ENCODE results near the gene CCDC9B. TPM values are rescaled to one million over a fixed set of nuclear protein-coding genes. Genes with fewer than 3 reads are reported as not detected.

CCDC9B gene
- total RNA-seq, 1 donor from 2014 or later, result 155 TPM

DNA sequence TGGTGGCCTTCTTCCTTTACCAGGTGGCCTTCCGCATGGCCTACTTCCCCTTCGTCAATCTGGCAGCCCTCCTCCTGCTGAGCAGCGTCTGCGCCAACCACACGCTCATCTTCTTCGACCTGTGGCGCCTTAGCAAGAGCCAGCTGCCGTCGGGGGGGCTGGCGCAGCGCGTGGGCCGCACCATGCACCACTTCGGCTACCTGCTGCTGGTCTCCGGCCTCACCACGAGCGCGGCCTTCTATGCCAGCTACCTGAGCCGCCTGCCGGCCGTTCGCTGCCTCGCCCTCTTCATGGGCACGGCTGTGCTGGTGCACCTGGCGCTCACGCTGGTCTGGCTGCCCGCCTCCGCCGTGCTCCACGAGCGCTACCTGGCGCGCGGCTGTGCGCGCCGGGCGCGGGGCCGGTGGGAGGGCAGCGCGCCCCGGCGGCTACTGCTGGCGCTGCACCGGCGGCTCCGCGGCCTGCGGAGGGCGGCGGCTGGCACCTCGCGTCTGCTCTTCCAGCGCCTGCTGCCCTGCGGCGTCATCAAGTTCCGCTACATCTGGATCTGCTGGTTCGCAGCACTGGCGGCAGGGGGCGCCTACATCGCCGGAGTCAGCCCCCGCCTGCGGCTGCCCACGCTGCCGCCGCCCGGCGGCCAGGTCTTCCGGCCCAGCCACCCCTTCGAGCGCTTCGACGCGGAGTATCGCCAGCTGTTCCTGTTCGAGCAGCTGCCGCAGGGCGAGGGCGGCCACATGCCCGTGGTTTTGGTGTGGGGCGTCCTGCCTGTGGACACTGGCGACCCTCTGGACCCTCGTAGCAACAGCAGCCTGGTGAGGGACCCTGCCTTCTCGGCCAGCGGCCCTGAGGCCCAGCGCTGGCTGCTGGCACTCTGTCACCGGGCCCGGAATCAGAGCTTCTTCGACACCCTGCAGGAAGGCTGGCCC is 27.2 kb upstream of the CCDC9B start:
- no peaks in the 10 kb centered on the region for H3K9me3 ChIP-seq (replicated peaks)
- peak overlapping the region; percentile 95 for H3K27ac ChIP-seq (replicated peaks)
- H3K27me3 ChIP-seq (ENCODE audit: low read depth), result no peaks in the 10 kb centered on the region
- TF ChIP-seq, protein P1, sequence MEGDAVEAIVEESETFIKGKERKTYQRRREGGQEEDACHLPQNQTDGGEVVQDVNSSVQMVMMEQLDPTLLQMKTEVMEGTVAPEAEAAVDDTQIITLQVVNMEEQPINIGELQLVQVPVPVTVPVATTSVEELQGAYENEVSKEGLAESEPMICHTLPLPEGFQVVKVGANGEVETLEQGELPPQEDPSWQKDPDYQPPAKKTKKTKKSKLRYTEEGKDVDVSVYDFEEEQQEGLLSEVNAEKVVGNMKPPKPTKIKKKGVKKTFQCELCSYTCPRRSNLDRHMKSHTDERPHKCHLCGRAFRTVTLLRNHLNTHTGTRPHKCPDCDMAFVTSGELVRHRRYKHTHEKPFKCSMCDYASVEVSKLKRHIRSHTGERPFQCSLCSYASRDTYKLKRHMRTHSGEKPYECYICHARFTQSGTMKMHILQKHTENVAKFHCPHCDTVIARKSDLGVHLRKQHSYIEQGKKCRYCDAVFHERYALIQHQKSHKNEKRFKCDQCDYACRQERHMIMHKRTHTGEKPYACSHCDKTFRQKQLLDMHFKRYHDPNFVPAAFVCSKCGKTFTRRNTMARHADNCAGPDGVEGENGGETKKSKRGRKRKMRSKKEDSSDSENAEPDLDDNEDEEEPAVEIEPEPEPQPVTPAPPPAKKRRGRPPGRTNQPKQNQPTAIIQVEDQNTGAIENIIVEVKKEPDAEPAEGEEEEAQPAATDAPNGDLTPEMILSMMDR (IDR thresholded peaks at IDR 0.05; ENCODE audit: borderline replicate concordance), result peak; percentile 92
- H3K36me3 ChIP-seq, result no peaks in the 10 kb centered on the region
- peak; percentile 82 for DNase-seq
- H3K4me1 ChIP-seq, result peaks cover 40% of the 10 kb centered on the region
- peak overlapping the region; percentile 57 for H3K4me3 ChIP-seq
- intact Hi-C loops (cut with micrococcal nuclease), result no loop called here

DNA sequence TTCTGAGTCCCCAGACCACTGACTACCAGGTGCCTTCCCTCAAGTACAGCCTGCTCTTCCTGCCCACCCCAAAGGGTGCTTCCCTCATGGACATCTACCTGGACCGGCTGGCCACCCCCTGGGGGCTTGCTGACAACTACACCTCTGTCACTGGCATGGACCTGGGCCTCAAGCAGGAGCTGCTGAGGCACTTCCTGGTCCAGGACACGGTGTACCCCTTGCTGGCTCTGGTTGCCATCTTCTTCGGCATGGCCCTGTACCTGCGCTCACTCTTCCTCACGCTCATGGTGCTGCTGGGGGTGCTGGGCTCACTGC is 26.6 kb upstream of the CCDC9B start:
- intact Hi-C loops (cut with micrococcal nuclease), result no loop called here
- H3K27ac ChIP-seq (replicated peaks), result peak overlapping the region; percentile 95
- DNase-seq, result no peak

GRCh38 chr15:40366457-40367370 is 26.0 kb upstream of the CCDC9B start:
- DNase-seq, result peak; percentile 91
- intact Hi-C loops (cut with micrococcal nuclease), result no loop called here

More for the DNA sequence above, 26.6 kb upstream of the CCDC9B start:
- Histone ChIP-seq H3K4me1 (peaks cover 36% of the 10 kb centered on the region), H3K9me3 (replicated peaks) (no peaks in the 10 kb centered on the region), H3K4me3 (peak overlapping the region; percentile 57), H3K27me3 (ENCODE audit: low read depth) (no peaks in the 10 kb centered on the region), H3K36me3 (no peaks in the 10 kb centered on the region)
- TF ChIP-seq, protein P1 (IDR thresholded peaks at IDR 0.05; ENCODE audit: borderline replicate concordance), result no peak

GRCh38 chr15:40365624-40366456 is 25.1 kb upstream of the CCDC9B start:
- TF ChIP-seq, protein P1 (IDR thresholded peaks at IDR 0.05; ENCODE audit: borderline replicate concordance), result no peak
- H3K9me3 ChIP-seq (replicated peaks), result no peaks in the 10 kb centered on the region
- H3K27ac ChIP-seq (replicated peaks), result peak overlapping the region; percentile 95
- no peak overlapping the region for H3K4me3 ChIP-seq
- intact Hi-C loops (cut with micrococcal nuclease), result no loop called here
- H3K36me3 ChIP-seq, result no peaks in the 10 kb centered on the region
- peaks cover 36% of the 10 kb centered on the region for H3K4me1 ChIP-seq
- DNase-seq, result no peak
- H3K27me3 ChIP-seq (ENCODE audit: low read depth), result no peaks in the 10 kb centered on the region

More at GRCh38 chr15:40366457-40367370, 26.0 kb upstream of the CCDC9B start:
- peak overlapping the region; percentile 57 for H3K4me3 ChIP-seq
- TF ChIP-seq, protein P1 (IDR thresholded peaks at IDR 0.05; ENCODE audit: borderline replicate concordance), result no peak
- no peaks in the 10 kb centered on the region for H3K9me3 ChIP-seq (replicated peaks)
- H3K4me1 ChIP-seq, result peaks cover 36% of the 10 kb centered on the region
- no peaks in the 10 kb centered on the region for H3K36me3 ChIP-seq
- H3K27ac ChIP-seq (replicated peaks), result peak overlapping the region; percentile 95
- no peaks in the 10 kb centered on the region for H3K27me3 ChIP-seq (ENCODE audit: low read depth)

GRCh38 chr15:40365016-40365415 is 24.3 kb upstream of the CCDC9B start:
- no peak for DNase-seq
- no peak overlapping the region for H3K4me3 ChIP-seq
- intact Hi-C loops (cut with micrococcal nuclease), result no loop called here
- H3K36me3 ChIP-seq, result no peaks in the 10 kb centered on the region
- H3K9me3 ChIP-seq (replicated peaks), result no peaks in the 10 kb centered on the region
- TF ChIP-seq, protein P1 (IDR thresholded peaks at IDR 0.05; ENCODE audit: borderline replicate concordance), result no peak
- peak overlapping the region; percentile 95 for H3K27ac ChIP-seq (replicated peaks)
- no peaks in the 10 kb centered on the region for H3K27me3 ChIP-seq (ENCODE audit: low read depth)
- peaks cover 36% of the 10 kb centered on the region for H3K4me1 ChIP-seq
